C4-2B (cell line): Measurements from ENCODE around the gene TAF7.
"Not testable (repeated sequence)": the region's sequence is repeated elsewhere in the genome, so short reads cannot be mapped to it uniquely, and the experiment has no call there.

ENCODE experiments used
- H3K27ac ChIP-seq: fragments of 450-650 bp; 2 replicates; pipeline ENCODE4 v1.5.1; 2017
- CTCF ChIP-seq: fragments of 450-650 bp; conservative IDR thresholded peaks from 2 replicates; pipeline ENCODE4 v1.5.1; 2017; ENCODE audit warnings: mild to moderate bottlenecking
- ZFX ChIP-seq: fragments of 450-650 bp; IDR thresholded peaks from 2 replicates; pipeline ENCODE4 v1.6.1; 2017

TAF7 gene

GRCh38 chr5:141326088-141326854, 5.7 kb upstream of the TAF7 start:
- no peak overlapping the region for H3K27ac ChIP-seq
- TF ChIP-seq ZFX = no peak
- peak; percentile 67 for TF ChIP-seq CTCF

- TF ChIP-seq ZFX (no peak), CTCF (no peak)
These were observed 1.7 kb upstream of the TAF7 start for GRCh38 chr5:141322261-141322660.

GRCh38 chr5:141319699-141320098, 885 bp downstream of the TAF7 start:
- H3K27ac ChIP-seq = no peak overlapping the region
- TF ChIP-seq ZFX = no peak

More at GRCh38 chr5:141322261-141322660, 1.7 kb upstream of the TAF7 start:
- no peak overlapping the region for H3K27ac ChIP-seq

- no peak overlapping the region for H3K27ac ChIP-seq
- no peak for TF ChIP-seq CTCF
- TF ChIP-seq ZFX = no peak
These were observed 1.4 kb downstream of the TAF7 start for GRCh38 chr5:141319202-141319601.

- H3K27ac ChIP-seq = not testable (repeated sequence)
These were observed 3.6 kb downstream of the TAF7 start for GRCh38 chr5:141316963-141317362.

- no peak overlapping the region for H3K27ac ChIP-seq
- TF ChIP-seq ZFX (no peak), CTCF (no peak)
These were observed 6.9 kb downstream of the TAF7 start for GRCh38 chr5:141313711-141314110.

GRCh38 chr5:141306630-141307029, 14.0 kb downstream of the TAF7 start:
- no peak for TF ChIP-seq CTCF
- no peak for TF ChIP-seq ZFX
- H3K27ac ChIP-seq = no peak overlapping the region

- no peak for TF ChIP-seq ZFX
- no peak for TF ChIP-seq CTCF
- no peak within 1 kb of the TSS for H3K27ac ChIP-seq
These were observed 16.8 kb downstream of the TAF7 start, which contains the start of gene SLC25A2 for GRCh38 chr5:141303756-141304155. Gene SLC25A2, minus strand, starts transcription at chr5:141304049. Its CDS starts 184 bp downstream, at chr5:141303865.
